ENCODE data around the gene DCLK1.
"Not testable (repeated sequence)": the region's sequence is repeated elsewhere in the genome, so short reads cannot be mapped to it uniquely, and the experiment has no call there.

DCLK1 gene

DNA sequence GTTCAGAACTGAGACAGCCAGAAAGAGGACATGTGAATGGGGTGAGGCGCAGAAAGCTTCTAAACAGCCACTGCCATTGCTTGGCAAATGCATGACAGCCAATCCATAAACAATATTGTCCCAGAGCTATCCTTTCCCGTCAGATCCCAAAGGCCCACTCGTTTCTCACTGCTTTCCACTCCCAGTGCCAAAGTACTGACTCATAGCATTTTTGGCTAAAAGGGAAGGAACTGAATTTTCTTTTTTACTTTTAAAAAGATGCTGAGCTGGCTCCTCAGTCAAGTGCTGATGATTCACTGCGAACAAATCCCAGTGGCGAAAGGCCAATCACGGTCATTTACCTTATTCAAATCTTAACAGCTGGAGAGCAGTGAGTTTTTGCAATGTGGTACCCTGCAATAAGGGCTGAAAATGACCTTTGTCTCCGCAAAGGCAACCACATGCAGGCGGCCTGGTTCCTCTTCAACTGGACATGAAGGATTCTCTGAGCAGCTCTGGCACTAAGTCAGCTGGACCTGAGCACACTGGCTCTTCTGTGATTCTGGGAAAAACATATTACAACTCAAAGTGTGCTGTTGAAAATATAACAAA is 151.7 kb downstream of the DCLK1 start:
- DNase-seq: no peak

DNA sequence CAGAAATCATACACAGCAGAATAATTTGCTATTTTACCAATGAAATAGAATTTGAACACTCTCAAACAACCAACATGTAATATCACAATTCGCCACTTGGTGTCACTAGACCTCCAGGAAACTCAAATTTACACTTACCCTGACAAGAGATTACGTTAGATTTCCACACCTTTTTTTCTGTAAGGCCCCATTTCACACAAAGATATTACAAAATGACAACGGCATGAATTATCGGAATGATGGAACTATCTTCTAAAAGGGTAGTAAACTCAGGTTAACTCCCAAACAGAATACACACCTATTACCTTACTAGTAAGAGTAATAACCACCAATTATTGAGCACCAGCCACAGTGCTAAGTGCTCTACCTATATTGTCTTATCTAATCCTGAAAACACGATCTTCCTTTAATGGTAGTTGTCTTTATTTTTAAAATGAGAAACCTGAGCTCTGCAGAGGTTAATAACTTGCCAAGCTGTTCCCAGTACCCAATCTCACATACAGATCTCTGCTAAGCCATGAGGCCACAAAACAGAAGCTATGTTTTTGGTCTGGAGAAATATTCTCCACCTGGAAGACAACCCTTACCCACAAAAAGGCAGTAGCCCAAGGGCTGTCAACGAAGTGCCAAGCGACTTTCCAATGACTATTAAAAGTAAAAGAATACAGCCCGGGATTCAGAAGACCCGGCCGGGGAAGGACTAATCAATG is 152.4 kb downstream of the DCLK1 start:
- DNase-seq: peak; percentile 42

DNA sequence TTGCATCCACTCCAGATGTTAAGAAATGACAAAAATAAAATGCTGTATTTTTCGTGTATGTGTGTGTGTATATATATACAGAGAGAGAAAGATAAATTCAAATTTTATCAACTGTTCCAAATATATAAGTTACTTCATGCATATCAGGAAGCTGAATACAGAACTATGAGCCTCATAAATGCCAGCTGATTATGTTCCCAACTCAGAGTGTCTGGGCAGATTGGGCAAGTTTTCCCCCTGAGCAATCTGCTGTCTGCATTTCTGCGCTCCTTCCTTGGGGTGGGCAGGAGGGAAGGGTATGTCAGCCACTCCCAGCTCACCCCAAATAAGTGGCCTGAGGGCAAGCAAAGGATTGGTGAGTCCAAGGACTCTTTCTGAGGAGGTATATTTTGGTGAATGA is 154.1 kb downstream of the DCLK1 start:
- no peak for DNase-seq

DNA sequence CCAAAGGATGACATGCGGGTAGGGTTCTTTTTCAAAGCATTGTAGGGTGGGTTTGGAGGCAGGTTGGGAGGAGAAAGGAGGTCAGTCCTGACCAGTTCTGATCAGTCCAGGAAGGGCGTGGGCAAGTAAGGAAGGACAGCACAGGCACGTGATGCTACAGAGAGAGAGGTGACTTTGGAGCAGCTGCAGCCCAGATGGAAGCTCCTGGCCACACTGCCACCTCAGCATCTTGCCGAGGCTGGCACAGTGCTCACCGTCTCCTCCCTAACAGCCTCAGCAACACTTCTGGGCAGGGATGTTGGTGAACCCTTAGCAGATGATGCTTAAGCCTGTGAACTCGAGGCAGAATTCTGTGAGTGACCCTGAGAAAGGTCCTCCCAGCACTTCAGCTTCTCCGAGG is 155.1 kb downstream of the DCLK1 start:
- peak; percentile 12 for DNase-seq

DNA sequence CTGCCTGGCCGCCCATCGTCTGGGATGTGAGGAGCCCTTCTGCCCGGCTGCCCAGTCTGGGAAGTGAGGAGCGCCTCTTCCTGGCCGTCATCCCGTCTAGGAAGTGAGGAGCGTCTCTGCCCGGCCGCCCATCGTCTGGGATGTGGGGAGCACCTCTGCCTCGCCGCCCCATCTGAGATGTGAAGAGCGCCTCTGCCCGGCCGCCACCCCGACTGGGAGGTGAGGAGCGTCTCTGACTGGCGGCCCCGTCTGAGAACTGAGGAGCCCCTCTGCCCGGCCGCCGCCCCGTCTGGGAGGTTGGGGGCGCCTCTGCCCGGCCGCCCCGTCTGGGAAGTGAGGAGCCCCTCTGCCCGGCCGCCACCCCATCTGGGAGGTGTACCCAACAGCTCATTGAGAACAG is 164.2 kb downstream of the DCLK1 start:
- DNase-seq: not testable (repeated sequence)

DNA sequence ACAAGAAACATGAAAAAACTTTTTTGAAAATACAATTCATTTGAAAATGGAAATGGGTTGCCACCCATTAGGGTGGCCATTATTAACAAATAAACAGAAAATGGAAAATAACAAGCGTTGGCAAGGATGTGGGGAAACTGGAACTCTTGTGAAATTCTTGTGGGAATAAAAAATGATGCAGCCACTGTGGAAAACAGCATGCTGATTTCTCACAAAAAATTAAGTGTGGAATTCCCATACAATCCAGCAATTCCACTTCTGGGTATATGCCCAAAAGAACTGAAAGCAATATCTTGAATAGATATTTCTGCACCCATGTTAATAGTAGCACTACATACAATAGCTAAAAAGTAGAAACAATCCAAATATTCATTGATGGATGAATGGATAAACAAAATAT is 165.2 kb downstream of the DCLK1 start:
- no peak for DNase-seq

DNA sequence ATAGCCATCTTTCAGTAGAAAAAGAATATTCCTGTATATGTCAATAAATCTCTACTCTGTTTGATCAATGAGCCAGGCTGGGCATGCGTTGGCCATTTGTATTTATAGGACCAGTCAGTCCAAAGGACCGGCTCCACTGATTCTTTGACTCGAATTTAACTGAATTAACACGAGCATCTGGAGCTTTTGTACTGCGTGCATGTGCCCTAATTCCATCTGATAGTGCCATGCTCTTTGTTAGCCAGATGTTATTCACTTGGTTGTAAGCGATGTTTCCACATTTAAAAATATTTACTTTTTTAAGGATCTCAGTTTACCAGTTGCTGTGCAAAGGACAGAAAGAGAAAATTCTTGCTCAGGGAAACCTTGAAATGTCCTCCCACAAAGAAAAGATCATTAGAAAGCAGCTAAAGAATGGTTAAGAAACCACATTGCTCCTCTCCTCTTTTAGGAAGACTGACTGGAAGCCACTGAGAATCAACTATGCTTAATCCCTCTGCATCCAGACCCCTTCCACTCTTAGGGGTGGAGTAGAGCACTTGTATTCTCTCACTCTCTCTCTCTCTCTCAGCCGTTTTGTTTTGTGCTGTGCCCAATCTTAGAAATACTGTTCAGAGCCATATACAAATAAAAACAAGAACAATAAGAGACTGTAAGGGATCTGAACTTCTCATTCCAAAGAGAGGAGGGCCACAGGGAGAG is 165.8 kb downstream of the DCLK1 start:
- DNase-seq: no peak

DNA sequence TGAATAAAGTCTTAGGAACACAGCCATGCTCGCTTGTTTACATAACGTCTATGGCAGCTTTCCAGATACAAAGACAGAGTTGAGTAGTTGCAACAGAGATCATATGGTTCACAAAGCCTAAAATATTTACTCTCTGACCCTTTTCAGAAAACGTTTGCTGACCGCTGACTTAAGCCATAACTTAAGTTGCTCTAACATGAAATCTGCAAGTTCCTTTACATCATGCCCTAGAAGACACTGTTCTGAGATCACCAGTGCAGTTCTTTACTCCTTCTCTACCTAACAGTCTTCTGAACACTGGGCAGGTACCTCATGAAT is 166.4 kb downstream of the DCLK1 start:
- DNase-seq: no peak

DNA sequence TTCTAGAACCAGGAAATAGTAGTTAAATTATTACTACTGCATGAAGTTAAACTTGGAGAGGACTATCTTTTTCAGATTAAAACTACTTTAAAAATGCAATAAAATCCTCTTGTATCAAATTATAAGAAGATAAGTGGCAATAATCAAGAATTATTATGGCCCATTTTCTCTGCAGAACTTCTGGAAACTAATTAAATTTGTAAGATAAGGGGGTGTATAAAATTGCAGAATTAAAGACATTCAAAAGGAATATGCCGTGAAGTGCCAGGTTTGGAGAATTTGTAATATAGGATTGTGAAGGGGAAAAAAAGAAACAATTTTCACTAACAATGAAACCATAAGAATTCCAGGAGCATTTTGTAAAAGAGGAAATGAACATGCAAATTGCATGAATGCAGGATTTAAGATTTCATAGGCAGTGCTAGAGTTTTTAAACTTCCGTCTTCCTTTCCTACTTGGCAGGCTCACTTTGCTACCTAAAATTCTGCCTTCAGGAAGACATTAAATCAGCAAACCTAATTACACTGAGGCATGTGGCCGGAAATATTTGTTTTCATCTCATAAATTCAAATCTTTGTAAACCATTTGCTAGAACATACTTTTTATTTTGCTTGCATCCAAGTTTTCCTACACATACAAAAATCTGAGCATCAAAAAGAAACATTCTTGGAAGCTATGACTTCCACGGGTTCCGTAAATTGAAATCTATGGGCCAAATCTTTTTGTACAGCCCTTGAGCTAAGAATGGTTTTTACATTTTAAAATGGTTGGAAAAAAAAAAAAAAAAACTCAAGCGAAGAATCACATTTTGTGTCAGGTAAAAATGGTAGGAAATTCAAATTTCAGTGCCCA is 166.9 kb downstream of the DCLK1 start:
- DNase-seq: no peak

DNA sequence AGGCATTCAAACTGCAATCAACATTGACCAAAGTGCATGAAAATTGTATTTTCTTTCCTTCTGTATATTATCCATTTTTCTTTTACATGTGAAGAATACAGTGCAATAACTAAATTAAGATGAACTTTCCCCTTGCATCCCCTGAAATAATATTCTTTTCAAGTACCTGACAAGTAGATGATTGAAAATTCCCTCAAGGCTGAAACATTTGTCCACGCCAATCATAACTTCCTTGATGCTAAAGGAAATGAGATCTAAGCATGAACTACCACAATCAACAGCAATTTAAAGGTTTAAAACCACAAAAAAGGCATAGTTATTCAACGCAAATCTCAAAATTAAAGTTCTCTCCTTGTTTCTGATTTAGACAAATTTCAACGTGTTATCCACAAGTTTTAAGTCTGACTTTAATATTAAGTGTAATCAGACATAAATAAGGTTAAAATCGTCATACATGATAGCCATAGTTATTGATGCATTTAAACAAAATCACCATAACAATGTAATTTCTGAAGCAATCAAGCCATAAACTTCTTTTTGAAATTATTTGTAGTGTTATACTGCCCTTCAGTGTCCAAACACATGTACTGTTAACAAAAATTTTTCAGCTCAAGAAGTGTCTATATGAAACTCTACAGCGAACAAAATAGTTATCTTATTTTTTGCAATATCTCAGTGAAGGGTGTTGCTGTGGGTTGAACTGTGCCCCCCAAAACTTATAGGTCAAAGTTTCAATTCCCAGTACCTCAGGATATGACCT is 169.5 kb downstream of the DCLK1 start:
- no peak for DNase-seq

DNA sequence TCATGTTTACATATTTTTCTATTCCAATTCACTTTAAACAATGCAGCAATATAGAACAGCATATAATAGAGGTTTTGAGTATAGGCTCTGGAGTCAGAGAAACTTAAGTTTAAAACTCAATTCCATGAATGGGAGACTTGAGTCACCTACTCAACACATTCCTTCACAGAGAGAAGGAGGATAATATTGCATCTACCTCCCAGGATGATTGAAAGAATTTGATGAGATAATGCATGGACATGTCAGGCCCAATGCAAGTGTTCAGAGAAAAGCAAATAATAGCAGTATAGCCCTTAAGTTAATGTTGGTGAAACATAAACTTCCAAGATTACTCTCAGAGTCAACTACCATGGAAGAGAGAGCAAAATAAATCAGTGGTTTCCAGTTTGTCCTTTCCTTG is 170.2 kb downstream of the DCLK1 start:
- no peak for DNase-seq

DNA sequence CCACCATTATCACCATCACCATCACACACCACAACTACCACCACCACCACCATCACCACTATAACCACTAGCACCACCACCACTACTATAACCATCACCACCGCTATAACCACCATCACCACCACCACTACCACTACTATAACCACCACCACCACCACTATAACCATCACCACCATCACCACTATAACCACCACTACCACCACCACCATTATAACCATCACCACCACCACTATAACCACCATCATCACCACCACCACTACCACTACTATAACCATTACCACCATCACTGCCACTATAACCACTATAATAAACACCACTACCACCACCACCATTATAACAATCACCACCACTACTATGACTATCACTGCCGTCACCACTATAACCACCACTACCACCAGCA is 173.2 kb downstream of the DCLK1 start:
- no peak for DNase-seq

DNA sequence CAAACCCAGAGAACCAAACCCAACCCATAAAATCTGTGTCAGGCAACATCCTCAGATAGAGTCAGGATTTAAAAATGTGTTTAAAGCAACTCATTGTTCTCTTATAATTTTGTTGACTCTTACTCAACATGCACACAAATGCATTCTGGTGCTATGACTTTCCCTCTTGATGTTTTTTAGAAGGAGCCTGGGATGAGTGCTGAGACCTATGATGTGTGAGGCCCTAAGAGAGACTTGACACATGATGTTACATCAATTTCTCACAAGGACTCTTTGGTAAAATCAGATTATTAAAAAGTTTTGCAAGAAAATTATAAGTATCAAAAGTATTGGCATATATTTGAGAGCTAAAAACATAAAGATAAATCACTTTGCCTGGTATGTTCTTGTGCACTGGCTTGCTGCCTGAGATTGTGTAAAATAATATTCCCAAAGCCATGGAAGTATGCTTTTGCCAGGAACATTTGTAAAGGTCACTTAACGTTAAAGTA is 173.9 kb downstream of the DCLK1 start:
- DNase-seq: no peak

DNA sequence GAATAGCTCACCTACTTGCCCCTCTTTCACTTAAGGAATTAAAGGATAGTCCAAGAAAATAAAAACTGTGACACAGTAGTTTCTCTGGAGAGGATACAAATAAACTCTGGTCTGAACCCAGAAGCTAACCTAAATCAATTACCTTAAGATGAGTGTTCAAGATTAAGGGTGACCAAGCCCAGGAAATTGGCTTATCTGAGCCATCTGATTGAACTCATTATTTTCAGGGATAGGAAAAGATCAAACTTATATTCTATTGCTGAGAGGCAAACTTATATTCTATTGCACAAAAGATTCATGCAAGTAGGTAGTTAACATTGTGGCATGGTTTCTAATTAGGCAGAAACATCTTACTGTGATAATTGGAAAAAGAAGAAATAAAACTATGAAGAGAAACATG is 175.1 kb downstream of the DCLK1 start:
- no peak for DNase-seq

DNA sequence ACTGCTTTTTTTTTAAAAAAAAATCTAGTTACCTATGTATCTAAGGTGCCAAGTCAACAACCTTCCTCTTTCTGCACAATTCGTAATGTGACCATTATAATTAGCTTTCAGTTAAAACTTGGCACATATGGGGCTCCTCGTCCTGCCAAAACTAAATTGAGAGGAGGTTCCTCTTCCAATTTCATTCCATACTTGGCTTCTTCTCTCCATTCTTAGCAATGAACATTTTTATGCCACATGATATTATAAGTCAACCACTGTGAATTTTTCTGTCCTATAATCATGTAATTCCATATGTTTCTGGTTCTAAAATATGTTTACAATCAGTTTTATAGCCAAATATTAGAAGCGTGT is 177.0 kb downstream of the DCLK1 start:
- peak; percentile 52 for DNase-seq

DNA sequence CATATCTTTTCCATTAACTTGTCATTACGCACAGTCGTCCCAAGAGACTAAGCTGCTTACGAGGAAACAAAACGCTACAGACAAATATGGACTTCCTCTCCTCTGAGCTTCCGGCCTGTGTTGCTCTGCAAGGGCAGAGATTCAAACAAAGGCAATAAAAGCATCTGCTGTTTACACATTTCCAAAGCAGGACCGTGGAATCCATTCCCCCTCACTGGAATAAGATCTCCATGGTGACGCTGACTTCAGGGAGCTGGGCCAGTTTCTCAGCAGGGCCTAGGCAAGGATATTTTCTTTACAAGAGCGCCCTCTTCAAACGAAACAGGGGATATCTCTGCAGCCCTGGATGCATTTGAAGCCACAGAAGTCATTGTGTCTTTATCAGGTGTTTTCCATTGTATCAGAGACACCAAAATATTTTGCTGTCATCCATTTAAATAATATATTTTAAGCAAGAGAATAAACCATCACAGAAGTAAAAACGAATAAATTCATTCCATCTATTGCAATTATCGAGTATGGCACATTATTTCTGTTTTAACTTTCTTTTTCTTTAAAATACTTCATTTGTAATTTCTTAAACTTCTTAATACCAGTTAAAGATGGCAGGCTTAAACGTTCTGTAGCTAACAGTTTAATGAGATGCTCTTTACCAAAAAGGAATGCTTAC is 177.5 kb downstream of the DCLK1 start:
- peak; percentile 97 for DNase-seq

DNA sequence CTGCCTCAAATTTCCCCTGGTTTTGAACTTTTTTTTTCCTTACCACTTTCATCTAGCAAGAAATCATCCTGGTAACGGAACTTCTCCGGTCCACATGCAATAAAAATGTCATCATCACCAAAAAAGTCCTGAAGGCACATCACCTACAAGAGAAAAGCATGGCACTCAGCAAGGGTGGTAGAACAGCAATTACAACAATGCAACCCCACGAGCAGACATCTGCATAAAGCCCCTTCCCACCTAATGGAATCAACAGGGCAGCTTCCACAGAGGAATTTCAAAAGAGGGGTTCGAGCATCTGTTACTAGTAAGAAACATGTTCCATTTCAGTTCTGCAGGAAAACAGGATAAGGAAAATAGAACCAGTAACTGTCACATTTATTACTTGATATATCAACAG is 183.9 kb downstream of the DCLK1 start:
- DNase-seq: no peak

DNA sequence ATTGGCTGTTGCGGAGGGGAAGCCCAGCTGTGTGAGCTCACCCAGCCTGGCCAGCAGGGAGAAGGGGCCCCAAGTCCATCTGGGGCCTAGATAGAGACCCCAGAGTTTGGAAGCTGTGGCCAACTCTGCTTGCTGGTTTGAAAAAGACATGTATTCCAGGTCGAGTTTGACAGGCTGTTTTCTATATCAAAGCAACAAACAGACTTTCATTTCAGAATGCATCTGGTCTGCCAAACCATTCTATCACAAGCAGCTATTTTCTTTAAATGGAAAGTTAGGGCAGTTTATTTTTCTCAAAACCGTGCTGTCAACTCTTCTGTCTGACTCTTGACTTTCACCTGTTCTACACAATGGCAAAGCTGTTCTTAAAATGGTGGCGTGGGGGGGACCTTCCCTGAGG is 185.8 kb downstream of the DCLK1 start:
- no peak for DNase-seq

DNA sequence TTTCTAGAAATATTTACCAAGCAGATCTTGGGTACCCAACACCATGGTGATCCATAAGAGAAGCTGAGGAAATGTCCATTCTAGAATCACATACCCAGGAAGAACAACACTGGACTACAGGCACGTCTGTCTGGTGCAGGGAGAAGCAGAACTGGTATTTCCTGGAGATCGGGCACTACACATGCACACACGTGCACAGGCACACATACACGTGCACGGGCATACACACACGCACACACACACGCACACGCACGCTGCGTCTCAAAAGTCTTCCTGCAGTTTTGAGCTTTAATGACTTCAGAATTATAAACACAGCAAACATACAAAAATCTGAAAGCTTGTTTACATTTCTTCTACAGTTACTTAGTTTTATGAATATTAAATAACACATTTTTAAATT is 189.8 kb downstream of the DCLK1 start:
- DNase-seq: no peak

DNA sequence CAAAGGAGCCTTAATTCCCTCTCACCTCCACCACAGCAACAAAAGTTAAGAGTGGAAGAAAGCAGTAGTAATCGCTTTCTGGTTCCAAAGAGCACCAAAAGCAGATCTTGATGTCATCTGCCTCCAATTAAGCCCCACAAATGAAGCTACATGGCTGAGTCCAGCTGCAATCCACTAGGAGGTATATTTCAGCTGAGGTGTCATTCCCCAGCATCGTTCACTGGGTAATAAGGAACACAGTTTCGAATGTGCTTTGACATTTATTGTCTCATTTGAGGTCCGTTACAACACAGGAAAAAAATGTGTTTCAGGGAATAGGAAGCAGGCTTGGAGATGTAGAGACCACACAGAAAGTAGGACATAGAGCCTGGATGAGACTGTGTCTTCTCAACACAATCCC is 190.4 kb downstream of the DCLK1 start:
- DNase-seq: no peak

DNA sequence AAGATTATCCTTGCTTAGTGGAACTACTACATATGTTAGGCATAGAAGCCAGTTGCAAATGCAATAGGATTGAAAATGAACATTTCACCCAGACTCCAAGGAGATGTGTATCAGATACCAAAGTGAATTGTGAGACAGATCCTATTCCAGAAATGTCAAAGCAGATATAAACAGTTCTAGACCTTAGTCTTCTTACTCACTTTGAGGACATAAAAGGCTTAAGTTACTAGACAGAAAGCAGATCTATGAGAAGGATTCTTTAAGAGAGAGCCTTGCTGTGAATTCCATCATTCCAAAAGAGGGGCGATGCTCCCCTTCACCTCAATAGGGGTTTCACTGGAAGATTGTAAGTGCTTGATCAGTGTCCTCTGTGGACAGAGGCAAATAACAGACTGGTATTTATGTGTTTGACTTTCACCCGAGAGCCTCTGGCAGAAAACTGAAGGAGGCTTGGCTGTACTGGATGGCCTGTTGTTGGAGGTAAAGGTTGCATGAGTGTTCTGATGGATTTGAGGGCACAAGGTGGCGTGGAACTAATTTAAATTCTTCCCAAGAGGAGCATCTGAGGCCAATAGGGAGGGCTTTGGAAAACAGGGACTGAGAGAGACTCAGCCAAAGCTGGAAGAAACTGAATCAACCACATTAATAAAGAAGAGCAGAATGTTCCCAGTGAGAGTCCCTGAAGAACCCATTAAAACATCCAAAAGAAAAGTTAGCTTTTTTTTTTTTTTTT is 194.8 kb downstream of the DCLK1 start:
- no peak for DNase-seq
